ENCODE measurements around the gene P4HTM.
A peak's percentile ranks its signal among the peaks of the same experiment; 100 is the strongest.

Gene P4HTM

GRCh38 chr3:49023775-49024174 lies 33.7 kb downstream of the P4HTM start:
- DNase-seq (ENCODE audit: low read depth in 2 of 2): no peak

- no peak for DNase-seq (ENCODE audit: low read depth in 2 of 2)
Observed at GRCh38 chr3:49024449-49024848, 34.4 kb downstream of the P4HTM start.

- no peak for DNase-seq (ENCODE audit: low read depth in 2 of 2)
Observed at GRCh38 chr3:49025005-49025792, 35.2 kb downstream of the P4HTM start.

GRCh38 chr3:49025793-49026520 lies 35.9 kb downstream of the P4HTM start:
- no peak for DNase-seq (ENCODE audit: low read depth in 2 of 2)

- no peak for DNase-seq (ENCODE audit: low read depth in 2 of 2)
Observed at GRCh38 chr3:49026536-49026935, 36.5 kb downstream of the P4HTM start.

GRCh38 chr3:49027634-49028033 lies 37.6 kb downstream of the P4HTM start:
- DNase-seq (ENCODE audit: low read depth in 2 of 2): no peak

- DNase-seq (ENCODE audit: low read depth in 2 of 2): no peak
Observed at GRCh38 chr3:49028298-49028672, 38.2 kb downstream of the P4HTM start.

- DNase-seq (ENCODE audit: low read depth in 2 of 2): peak; percentile 86
Observed at GRCh38 chr3:49028673-49029562, 38.9 kb downstream of the P4HTM start, which contains the start of gene IMPDH2. Gene IMPDH2, minus strand, starts transcription at chr3:49029398. Its CDS starts 48 bp downstream, at chr3:49029350.

- DNase-seq (ENCODE audit: low read depth in 2 of 2): no peak
Observed at GRCh38 chr3:49029563-49029884, 39.5 kb downstream of the P4HTM start.

GRCh38 chr3:49030321-49030720 lies 40.3 kb downstream of the P4HTM start:
- DNase-seq (ENCODE audit: low read depth in 2 of 2): no peak

- no peak for DNase-seq (ENCODE audit: low read depth in 2 of 2)
Observed at GRCh38 chr3:49032646-49033304, 42.7 kb downstream of the P4HTM start.

GRCh38 chr3:49034650-49035049 lies 44.6 kb downstream of the P4HTM start:
- no peak for DNase-seq (ENCODE audit: low read depth in 2 of 2)

- no peak for DNase-seq (ENCODE audit: low read depth in 2 of 2)
Observed at GRCh38 chr3:49035281-49035680, 45.2 kb downstream of the P4HTM start.

- no peak for DNase-seq (ENCODE audit: low read depth in 2 of 2)
Observed at GRCh38 chr3:49053543-49053942, 63.5 kb downstream of the P4HTM start.

GRCh38 chr3:49054344-49054862 lies 64.4 kb downstream of the P4HTM start:
- DNase-seq (ENCODE audit: low read depth in 2 of 2): no peak

All from stimulated activated CD4-positive, alpha-beta T cell treated with anti-CD3 and anti-CD28 coated beads, Interleukin-12 subunit alpha, Interleukin-12 subunit beta, amount 100 ng/mL, for 24 hours (primary cell).